OCI-LY7 (cell line): Measurements from ENCODE around the gene SYS1. TPM values are rescaled to one million over a fixed set of nuclear protein-coding genes. Genes with fewer than 3 reads are reported as not detected.

Source experiments
- BruUV-seq: library from RNA; stranded (reverse); fragments of 400-500 nt; replicated peaks from 2 replicates; lab custom pipeline; 2021; lab: Mats Ljungman, UMichigan
- CTCF ChIA-PET: fragments of 300-600 bp; sonication (Branson Sonifier 250); formaldehyde crosslinking; loops from one replicate; lab custom pipeline; 2022; ENCODE audit warnings: antibody characterized with exemption; ENCODE audit not compliant: unreplicated experiment; lab: Charles Lee
- POLR2A ChIA-PET: fragments of 300-600 bp; sonication (Branson Sonifier 250); formaldehyde crosslinking; loops from one replicate; lab custom pipeline; 2022; ENCODE audit warnings: antibody characterized with exemption; lab: Charles Lee
- DNase-seq: peaks from one replicate; pipeline ENCODE4 v3.0.0-alpha.2; 2015; ENCODE audit warnings: low spot score
- H2AFZ ChIP-seq: fragments of 200-600 bp; sonication (generic), shearing (Covaris generic); 2 replicates; pipeline ENCODE4 v1.6.1; 2014; ENCODE audit warnings: mild to moderate bottlenecking, antibody characterized with exemption, low read length, moderate library complexity
- H3K27ac ChIP-seq: fragments of 200-600 bp; sonication (generic); 2 replicates; pipeline ENCODE4 v1.5.1; 2014; ENCODE audit warnings: mixed run types, low read depth, mild to moderate bottlenecking, moderate library complexity, low read length, inconsistent platforms; ENCODE audit not compliant: poor library complexity, severe bottlenecking
- H3K36me3 ChIP-seq: fragments of 200-600 bp; sonication (generic); 2 replicates; pipeline ENCODE4 v1.6.1; 2014; ENCODE audit warnings: mild to moderate bottlenecking, antibody characterized with exemption, low read length, moderate library complexity, mixed read lengths; ENCODE audit not compliant: insufficient read depth
- H3K4me1 ChIP-seq: fragments of 200-600 bp; sonication (generic); 2 replicates; pipeline ENCODE4 v1.5.1; 2014; ENCODE audit warnings: mild to moderate bottlenecking, low read length; ENCODE audit not compliant: insufficient read depth, poor library complexity, severe bottlenecking
- H3K4me2 ChIP-seq: fragments of 200-600 bp; sonication (generic); 2 replicates; pipeline ENCODE4 v1.6.1; 2014; ENCODE audit warnings: mild to moderate bottlenecking, low read length
- H3K4me3 ChIP-seq: fragments of 200-600 bp; sonication (generic); 2 replicates; pipeline ENCODE4 v1.5.1; 2014; ENCODE audit warnings: mild to moderate bottlenecking, low read depth, low read length; ENCODE audit not compliant: poor library complexity, severe bottlenecking
- H3K79me2 ChIP-seq: fragments of 200-600 bp; sonication (generic); 2 replicates; pipeline ENCODE4 v1.6.1; 2016; ENCODE audit warnings: low read depth, mild to moderate bottlenecking, low read length, moderate library complexity, mixed read lengths; ENCODE audit not compliant: insufficient read depth
- H3K9me2 ChIP-seq: fragments of 200-600 bp; sonication (generic); 2 replicates; pipeline ENCODE4 v1.6.1; 2016; ENCODE audit warnings: mild to moderate bottlenecking, low read length, mixed read lengths; ENCODE audit not compliant: insufficient read depth
- H3K9me3 ChIP-seq: fragments of 200-600 bp; sonication (generic); 2 replicates; pipeline ENCODE4 v1.6.1; 2014; ENCODE audit warnings: mild to moderate bottlenecking, mixed run types, low read length, mixed read lengths
- H4K20me1 ChIP-seq: fragments of 200-600 bp; sonication (generic); 2 replicates; pipeline ENCODE4 v1.6.1; 2014; ENCODE audit warnings: mild to moderate bottlenecking, antibody characterized with exemption, low read length, moderate library complexity, mixed read lengths; ENCODE audit not compliant: insufficient read depth
- EZH2phosphoT487 ChIP-seq: fragments of 200-600 bp; sonication (generic); IDR thresholded peaks from 2 replicates; pipeline ENCODE4 v1.6.1; 2018; ENCODE audit warnings: low read depth, borderline replicate concordance, mild to moderate bottlenecking, mixed run types, antibody characterized with exemption, low read length, moderate library complexity, mixed read lengths
- intact Hi-C: fragments of 100-400 bp; cut with micrococcal nuclease; formaldehyde crosslinking; loops from one replicate; pipeline ENCODE4 v1.10.0; 2022; ENCODE audit not compliant: unreplicated experiment
- total RNA-seq, 2 experiments: library from RNA; depleted of rRNA in 1 of 2; stranded (reverse); fragments of >200 nt in 1 of 2; shearing (Covaris generic) in 1 of 2; gene quantifications; 2 replicates each; pipeline ENCODE4 v1.2.3, GENCODE V29; 2014 to 2022
- TF ChIP-seq, protein P1 (sequence below): fragments of 200-600 bp; sonication (generic); conservative IDR thresholded peaks from 2 replicates; pipeline ENCODE4 v1.5.1; 2014; ENCODE audit warnings: mild to moderate bottlenecking, antibody characterized with exemption, low read length, moderate library complexity, mixed read lengths

The SYS1 gene
- total RNA-seq, 2 experiments from 2014 or later, result 9.6 to 37.6 TPM

DNA sequence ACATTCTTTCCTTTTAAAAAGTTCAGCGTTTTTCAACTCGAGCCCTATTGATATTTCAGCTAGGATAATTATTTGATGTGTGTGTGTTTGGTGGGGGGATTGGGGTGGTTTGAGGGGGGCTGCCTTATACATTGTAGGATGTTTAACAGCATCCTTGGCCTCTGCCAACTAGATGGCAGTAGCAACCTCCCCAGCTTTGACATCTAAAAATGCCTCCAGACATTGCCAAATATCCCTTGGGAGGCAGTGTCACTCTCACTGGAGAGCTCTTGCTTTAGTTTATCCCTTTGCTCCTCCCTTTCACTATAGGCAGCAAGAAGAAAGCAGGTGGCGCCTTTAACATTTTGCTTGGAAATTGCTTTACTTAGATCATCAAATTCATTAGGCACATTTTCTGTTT is 29.8 kb downstream of the SYS1 start:
- ChIA-PET POLR2A (interaction anchor here (0.6 kb wide), 3 partner anchors 15 to 66 kb away, joined by 4 to 7 read pairs (median 6); no protein-coding TSS in a partner anchor), CTCF (interaction anchor here (0.6 kb wide), 1 partner anchor 16 kb away, joined by 3 read pairs; no protein-coding TSS in a partner anchor)
- Histone ChIP-seq H3K9me3 (no peaks in the 10 kb centered on the region), H2AFZ (no peak overlapping the region), H4K20me1 (no peaks in the 10 kb centered on the region), H3K9me2 (no peaks in the 10 kb centered on the region), H3K4me2 (no peak overlapping the region), H3K27ac (no peak overlapping the region), H3K4me3 (no peak overlapping the region), H3K79me2 (no peaks in the 10 kb centered on the region), H3K36me3 (no peaks in the 10 kb centered on the region), H3K4me1 (no peaks in the 10 kb centered on the region)
- no peak for DNase-seq
- TF ChIP-seq, protein P1, sequence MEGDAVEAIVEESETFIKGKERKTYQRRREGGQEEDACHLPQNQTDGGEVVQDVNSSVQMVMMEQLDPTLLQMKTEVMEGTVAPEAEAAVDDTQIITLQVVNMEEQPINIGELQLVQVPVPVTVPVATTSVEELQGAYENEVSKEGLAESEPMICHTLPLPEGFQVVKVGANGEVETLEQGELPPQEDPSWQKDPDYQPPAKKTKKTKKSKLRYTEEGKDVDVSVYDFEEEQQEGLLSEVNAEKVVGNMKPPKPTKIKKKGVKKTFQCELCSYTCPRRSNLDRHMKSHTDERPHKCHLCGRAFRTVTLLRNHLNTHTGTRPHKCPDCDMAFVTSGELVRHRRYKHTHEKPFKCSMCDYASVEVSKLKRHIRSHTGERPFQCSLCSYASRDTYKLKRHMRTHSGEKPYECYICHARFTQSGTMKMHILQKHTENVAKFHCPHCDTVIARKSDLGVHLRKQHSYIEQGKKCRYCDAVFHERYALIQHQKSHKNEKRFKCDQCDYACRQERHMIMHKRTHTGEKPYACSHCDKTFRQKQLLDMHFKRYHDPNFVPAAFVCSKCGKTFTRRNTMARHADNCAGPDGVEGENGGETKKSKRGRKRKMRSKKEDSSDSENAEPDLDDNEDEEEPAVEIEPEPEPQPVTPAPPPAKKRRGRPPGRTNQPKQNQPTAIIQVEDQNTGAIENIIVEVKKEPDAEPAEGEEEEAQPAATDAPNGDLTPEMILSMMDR, result peak; percentile 32; the same call in 1 of the 2 replicates
- TF ChIP-seq EZH2phosphoT487, result no peak
- intact Hi-C loops, result no loop called here
- no TSS peak for BruUV-seq

DNA sequence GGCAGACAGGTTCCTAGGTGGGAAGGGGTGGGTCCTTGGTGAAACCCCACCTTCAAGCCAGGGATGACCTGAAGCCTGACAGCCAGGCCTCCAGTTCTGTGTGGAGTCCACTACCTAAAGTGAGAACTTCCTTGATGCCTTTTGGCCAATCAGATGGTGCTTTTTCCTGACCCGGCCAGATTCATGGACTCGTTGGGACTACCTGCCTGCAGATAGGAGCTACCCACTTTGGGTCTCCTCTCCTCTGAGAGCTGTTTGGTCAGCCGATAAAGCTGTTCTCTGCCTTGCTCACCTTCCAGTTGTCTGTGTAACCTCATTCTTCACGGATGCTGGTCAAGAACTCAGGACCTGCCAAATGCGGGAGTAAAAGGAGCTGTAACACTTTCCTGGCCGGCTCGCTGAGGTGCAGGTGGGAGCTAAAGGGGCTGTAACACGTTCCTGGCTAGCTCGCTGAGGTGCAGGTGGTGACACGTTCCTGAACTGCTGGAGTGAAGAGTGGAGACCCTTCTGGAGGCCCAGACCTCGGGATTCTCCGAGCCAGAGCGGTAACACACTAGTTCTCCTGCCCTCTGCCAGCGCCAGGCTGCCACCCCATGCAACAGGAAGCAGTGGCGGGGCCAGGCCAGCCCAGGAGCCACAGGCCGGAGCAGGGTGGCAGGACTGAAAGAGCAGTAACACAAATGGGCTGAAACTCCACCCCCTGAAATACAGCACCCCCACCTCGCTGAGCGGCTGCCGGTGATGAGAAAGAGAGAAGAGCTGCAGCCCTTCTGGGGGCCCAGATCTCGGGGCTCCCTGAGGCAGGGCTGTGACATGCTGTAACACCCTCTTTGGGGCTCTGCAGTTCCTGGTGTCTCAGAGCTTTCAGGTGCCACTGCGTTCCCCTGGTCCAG is 31.5 kb downstream of the SYS1 start:
- H3K4me1 ChIP-seq, result no peaks in the 10 kb centered on the region
- H3K4me2 ChIP-seq, result no peak overlapping the region
- H4K20me1 ChIP-seq, result no peaks in the 10 kb centered on the region
- no peak overlapping the region for H3K27ac ChIP-seq
- no peaks in the 10 kb centered on the region for H3K79me2 ChIP-seq
- no peaks in the 10 kb centered on the region for H3K9me2 ChIP-seq
- CTCF ChIA-PET, result no interaction called here
- H3K9me3 ChIP-seq, result no peaks in the 10 kb centered on the region
- no peak overlapping the region for H3K4me3 ChIP-seq
- no peaks in the 10 kb centered on the region for H3K36me3 ChIP-seq
- BruUV-seq, result no TSS peak
- TF ChIP-seq, protein P1, result no peak
- no peak for TF ChIP-seq EZH2phosphoT487
- H2AFZ ChIP-seq, result no peak overlapping the region
- intact Hi-C loops, result no loop called here
- DNase-seq, result no peak
- POLR2A ChIA-PET, result no interaction called here

- BruUV-seq, result no TSS peak
Observed at GRCh38 chr20:45395114-45395415, 32.1 kb downstream of the SYS1 start.

More at GRCh38 chr20:45395114-45395415, 32.1 kb downstream of the SYS1 start:
- H3K4me2 ChIP-seq, result no peak overlapping the region
- H3K79me2 ChIP-seq, result no peaks in the 10 kb centered on the region
- no peak for DNase-seq
- H3K4me3 ChIP-seq, result no peak overlapping the region
- no peaks in the 10 kb centered on the region for H4K20me1 ChIP-seq
- intact Hi-C loops, result no loop called here
- CTCF ChIA-PET, result no interaction called here
- POLR2A ChIA-PET, result no interaction called here
- H2AFZ ChIP-seq, result no peak overlapping the region
- no peaks in the 10 kb centered on the region for H3K9me2 ChIP-seq
- H3K27ac ChIP-seq, result no peak overlapping the region
- no peak for TF ChIP-seq EZH2phosphoT487
- TF ChIP-seq, protein P1, result no peak
- H3K4me1 ChIP-seq, result no peaks in the 10 kb centered on the region
- peaks cover 4% of the 10 kb centered on the region; the same call in 1 of the 2 replicates for H3K9me3 ChIP-seq
- no peaks in the 10 kb centered on the region; the same call in 1 of the 2 replicates for H3K36me3 ChIP-seq
